ENCODE measurements around the gene CDC45.

Gene CDC45

GRCh38 chr22:19429950-19430889, 49.5 kb upstream of the CDC45 start (continued):
- TF ChIP-seq ZFP37 (tag by site-specific recombination; IDR thresholded peaks at IDR 0.05) (no peak), ZBTB6 (tag by site-specific recombination; IDR thresholded peaks at IDR 0.05) (no peak), PBX3 (CRISPR knock-in tag; IDR thresholded peaks at IDR 0.05) (no peak), REST (tag by site-specific recombination; IDR thresholded peaks at IDR 0.05) (no peak), ZNF518A (tag by site-specific recombination; conservative IDR thresholded peaks at IDR 0.05; ENCODE audit: low read depth) (no peak), ZNF645 (tag by site-specific recombination; IDR thresholded peaks at IDR 0.05) (no peak), ZFP3 (tag by site-specific recombination; IDR thresholded peaks at IDR 0.05; ENCODE audit: low read depth) (no peak), SCRT2 (tag by site-specific recombination; IDR thresholded peaks at IDR 0.05) (peak; percentile 27; the same call in 1 of the 2 replicates), ZNF558 (tag by site-specific recombination; IDR thresholded peaks at IDR 0.05) (no peak), GFI1B (tag by site-specific recombination; IDR thresholded peaks at IDR 0.05) (no peak)

- Histone ChIP-seq H3K4me1 (ENCODE audit: control insufficient read depth, insufficient read depth, low read length) (no peaks in the 10 kb centered on the region; the same call in 1 of the 2 replicates), H3K4me3 (ENCODE audit: low read depth, low read length) (peak overlapping the region; percentile 90), H3K36me3 (ENCODE audit: control insufficient read depth in 2 of 2, insufficient read depth in 1 of 2, low read length in 2 of 2) (peaks cover 2 to 45% of the 10 kb centered on the region in 2 experiments; a peak in 2 of 3 replicates), H3K27ac (ENCODE audit: extremely low read depth, low read depth, low read length) (peak overlapping the region; percentile 59), H3K9me3 (ENCODE audit: control insufficient read depth, insufficient read depth, low read depth, low read length) (no peaks in the 10 kb centered on the region)
- POLR2A ChIA-PET, result interaction anchor here (0.8 to 3.7 kb wide), 8 partner anchors 10 to 252 kb away, joined by 3 to 22 read pairs (median 8); partner anchors contain the start of genes C22orf39, CDC45, SLC25A1 and UFD1
- CTCF ChIA-PET, result interaction anchor here (0.6 to 1.3 kb wide), 2 partner anchors 250 to 286 kb away, joined by 3 read pairs; partner anchors contain the start of gene ESS2
- TF ChIP-seq HIC1 (tag by site-specific recombination; IDR thresholded peaks at IDR 0.05) (peak; percentile 80), YY1 (tag by site-specific recombination; IDR thresholded peaks at IDR 0.05) (0 out of 2 replicates have a peak, but pooled peaks have one; percentile 26), EGR2 (tag by site-specific recombination; IDR thresholded peaks at IDR 0.05; ENCODE audit: low read depth) (no peak), BCL11B (tag by site-specific recombination; IDR thresholded peaks at IDR 0.05; ENCODE audit: low read depth) (0 out of 2 replicates have a peak, but pooled peaks have one; percentile 26), ZBTB8A (tag by site-specific recombination; IDR thresholded peaks at IDR 0.05) (peak; percentile 85), PATZ1 (tag by site-specific recombination; IDR thresholded peaks at IDR 0.05) (peak; percentile 69)
These were observed 48.7 kb upstream of the CDC45 start for GRCh38 chr22:19430890-19431541.

Measured in HEK293 (cell line).